Measurements from ENCODE around the gene RHBDL3. TPM values are rescaled to one million over a fixed set of nuclear protein-coding genes. Genes with fewer than 3 reads are reported as not detected.

RHBDL3 gene
- polyA plus RNA-seq, 1 donor from 2014 or later, result 0.25 TPM

DNA sequence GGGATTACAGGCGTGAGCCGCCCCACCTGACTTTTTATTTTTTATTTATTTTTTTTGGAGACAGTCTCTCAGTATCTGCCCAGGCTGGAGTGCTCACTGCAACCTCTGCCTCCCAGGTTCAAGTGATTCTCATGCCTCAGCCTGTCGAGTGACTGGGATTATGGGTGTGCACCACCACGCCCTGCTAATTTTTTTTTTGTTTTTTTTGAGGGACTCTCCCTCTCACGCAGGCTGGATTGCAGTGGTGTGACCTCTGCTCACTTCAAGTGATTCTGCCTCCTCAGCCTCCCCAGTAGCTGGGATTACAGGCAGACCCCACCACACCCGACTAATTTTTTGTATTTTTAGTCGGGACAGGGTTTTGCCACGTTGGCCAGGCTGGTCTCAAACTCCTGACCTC is 92.0 kb downstream of the RHBDL3 start:
- no peaks in the 10 kb centered on the region for H3F3A ChIP-seq (ENCODE audit: insufficient read depth, low read length, poor library complexity, severe bottlenecking)
- H3K36me3 ChIP-seq (ENCODE audit: insufficient read depth, low read length), result peaks cover 11% of the 10 kb centered on the region

DNA sequence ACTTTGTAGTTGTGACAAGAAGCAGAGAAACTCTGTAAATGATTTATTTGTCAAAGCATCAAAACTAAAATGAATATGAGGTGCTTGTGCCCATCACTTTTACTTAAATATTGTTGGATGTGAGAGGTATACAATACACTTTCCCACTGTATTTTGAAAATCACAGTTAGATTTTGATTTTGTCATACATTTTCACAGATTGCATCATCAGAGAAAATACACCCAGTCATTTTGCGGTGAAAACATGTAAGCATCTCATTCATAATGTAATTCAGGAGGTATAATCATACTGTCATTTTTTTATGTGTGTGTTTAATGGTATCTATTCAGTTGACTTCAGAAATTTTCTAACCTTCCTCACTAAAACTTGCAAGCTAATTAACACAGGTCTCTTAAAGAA is 95.6 kb downstream of the RHBDL3 start:
- peaks cover 3% of the 10 kb centered on the region for H4K20me1 ChIP-seq (ENCODE audit: insufficient read depth)
- H3K9me2 ChIP-seq (ENCODE audit: insufficient read depth, low read length), result no peaks in the 10 kb centered on the region
- peaks cover 11% of the 10 kb centered on the region for H3K36me3 ChIP-seq (ENCODE audit: insufficient read depth, low read length)

More for the DNA sequence above, 92.0 kb downstream of the RHBDL3 start:
- H3K27me3 ChIP-seq (ENCODE audit: insufficient read depth, low read depth, low read length), result no peaks in the 10 kb centered on the region
- no peak overlapping the region for H2AFZ ChIP-seq (ENCODE audit: low read depth, low read length)
- no peaks in the 10 kb centered on the region for H3K9me2 ChIP-seq (ENCODE audit: insufficient read depth, low read length)
- H3K79me2 ChIP-seq (replicated peaks; ENCODE audit: insufficient read depth, low read length), result peaks cover 59% of the 10 kb centered on the region
- no peak overlapping the region for H3K27ac ChIP-seq (ENCODE audit: low read length)
- H3K4me2 ChIP-seq (ENCODE audit: low read length), result no peak overlapping the region
- H3K9me3 ChIP-seq (ENCODE audit: low read length), result no peaks in the 10 kb centered on the region
- H3K9ac ChIP-seq (ENCODE audit: low read length), result no peak overlapping the region
- peaks cover 8% of the 10 kb centered on the region for H4K20me1 ChIP-seq (ENCODE audit: insufficient read depth)
- no peak overlapping the region for H3K4me3 ChIP-seq (ENCODE audit: low read length)
- TF ChIP-seq, protein P1, sequence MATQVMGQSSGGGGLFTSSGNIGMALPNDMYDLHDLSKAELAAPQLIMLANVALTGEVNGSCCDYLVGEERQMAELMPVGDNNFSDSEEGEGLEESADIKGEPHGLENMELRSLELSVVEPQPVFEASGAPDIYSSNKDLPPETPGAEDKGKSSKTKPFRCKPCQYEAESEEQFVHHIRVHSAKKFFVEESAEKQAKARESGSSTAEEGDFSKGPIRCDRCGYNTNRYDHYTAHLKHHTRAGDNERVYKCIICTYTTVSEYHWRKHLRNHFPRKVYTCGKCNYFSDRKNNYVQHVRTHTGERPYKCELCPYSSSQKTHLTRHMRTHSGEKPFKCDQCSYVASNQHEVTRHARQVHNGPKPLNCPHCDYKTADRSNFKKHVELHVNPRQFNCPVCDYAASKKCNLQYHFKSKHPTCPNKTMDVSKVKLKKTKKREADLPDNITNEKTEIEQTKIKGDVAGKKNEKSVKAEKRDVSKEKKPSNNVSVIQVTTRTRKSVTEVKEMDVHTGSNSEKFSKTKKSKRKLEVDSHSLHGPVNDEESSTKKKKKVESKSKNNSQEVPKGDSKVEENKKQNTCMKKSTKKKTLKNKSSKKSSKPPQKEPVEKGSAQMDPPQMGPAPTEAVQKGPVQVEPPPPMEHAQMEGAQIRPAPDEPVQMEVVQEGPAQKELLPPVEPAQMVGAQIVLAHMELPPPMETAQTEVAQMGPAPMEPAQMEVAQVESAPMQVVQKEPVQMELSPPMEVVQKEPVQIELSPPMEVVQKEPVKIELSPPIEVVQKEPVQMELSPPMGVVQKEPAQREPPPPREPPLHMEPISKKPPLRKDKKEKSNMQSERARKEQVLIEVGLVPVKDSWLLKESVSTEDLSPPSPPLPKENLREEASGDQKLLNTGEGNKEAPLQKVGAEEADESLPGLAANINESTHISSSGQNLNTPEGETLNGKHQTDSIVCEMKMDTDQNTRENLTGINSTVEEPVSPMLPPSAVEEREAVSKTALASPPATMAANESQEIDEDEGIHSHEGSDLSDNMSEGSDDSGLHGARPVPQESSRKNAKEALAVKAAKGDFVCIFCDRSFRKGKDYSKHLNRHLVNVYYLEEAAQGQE (IDR thresholded peaks at IDR 0.05; ENCODE audit: borderline replicate concordance), result no peak
- TF ChIP-seq TAF1 (IDR thresholded peaks at IDR 0.05; ENCODE audit: low read depth) (no peak), EZH2 (IDR thresholded peaks at IDR 0.05; ENCODE audit: borderline replicate concordance, insufficient read depth, low read length, poor library complexity, severe bottlenecking) (no peak), EP300 (conservative IDR thresholded peaks at IDR 0.05; ENCODE audit: poor library complexity, severe bottlenecking) (no peak)

More for the DNA sequence above, 95.6 kb downstream of the RHBDL3 start:
- no peaks in the 10 kb centered on the region for H3K27me3 ChIP-seq (ENCODE audit: insufficient read depth, low read depth, low read length)
- H3F3A ChIP-seq (ENCODE audit: insufficient read depth, low read length, poor library complexity, severe bottlenecking), result no peaks in the 10 kb centered on the region
- H3K79me2 ChIP-seq (replicated peaks; ENCODE audit: insufficient read depth, low read length), result peaks cover 24% of the 10 kb centered on the region
- no peak overlapping the region for H3K4me2 ChIP-seq (ENCODE audit: low read length)
- H3K27ac ChIP-seq (ENCODE audit: low read length), result no peak overlapping the region
- no peaks in the 10 kb centered on the region for H3K9me3 ChIP-seq (ENCODE audit: low read length)
- no peak overlapping the region for H2AFZ ChIP-seq (ENCODE audit: low read depth, low read length)
- no peak overlapping the region for H3K9ac ChIP-seq (ENCODE audit: low read length)
- H3K4me3 ChIP-seq (ENCODE audit: low read length), result no peak overlapping the region
- TF ChIP-seq SMC3 (conservative IDR thresholded peaks at IDR 0.05; ENCODE audit: poor library complexity) (no peak), MXI1 (conservative IDR thresholded peaks at IDR 0.05; ENCODE audit: poor library complexity, severe bottlenecking) (no peak), EP300 (conservative IDR thresholded peaks at IDR 0.05; ENCODE audit: poor library complexity, severe bottlenecking) (no peak), POLR2AphosphoS5 (IDR thresholded peaks at IDR 0.05) (no peak), EZH2 (IDR thresholded peaks at IDR 0.05; ENCODE audit: borderline replicate concordance, insufficient read depth, low read length, poor library complexity, severe bottlenecking) (no peak), TAF1 (IDR thresholded peaks at IDR 0.05; ENCODE audit: low read depth) (no peak), RAD21 (conservative IDR thresholded peaks at IDR 0.05) (no peak)
- TF ChIP-seq, protein P2, sequence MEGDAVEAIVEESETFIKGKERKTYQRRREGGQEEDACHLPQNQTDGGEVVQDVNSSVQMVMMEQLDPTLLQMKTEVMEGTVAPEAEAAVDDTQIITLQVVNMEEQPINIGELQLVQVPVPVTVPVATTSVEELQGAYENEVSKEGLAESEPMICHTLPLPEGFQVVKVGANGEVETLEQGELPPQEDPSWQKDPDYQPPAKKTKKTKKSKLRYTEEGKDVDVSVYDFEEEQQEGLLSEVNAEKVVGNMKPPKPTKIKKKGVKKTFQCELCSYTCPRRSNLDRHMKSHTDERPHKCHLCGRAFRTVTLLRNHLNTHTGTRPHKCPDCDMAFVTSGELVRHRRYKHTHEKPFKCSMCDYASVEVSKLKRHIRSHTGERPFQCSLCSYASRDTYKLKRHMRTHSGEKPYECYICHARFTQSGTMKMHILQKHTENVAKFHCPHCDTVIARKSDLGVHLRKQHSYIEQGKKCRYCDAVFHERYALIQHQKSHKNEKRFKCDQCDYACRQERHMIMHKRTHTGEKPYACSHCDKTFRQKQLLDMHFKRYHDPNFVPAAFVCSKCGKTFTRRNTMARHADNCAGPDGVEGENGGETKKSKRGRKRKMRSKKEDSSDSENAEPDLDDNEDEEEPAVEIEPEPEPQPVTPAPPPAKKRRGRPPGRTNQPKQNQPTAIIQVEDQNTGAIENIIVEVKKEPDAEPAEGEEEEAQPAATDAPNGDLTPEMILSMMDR (IDR thresholded peaks at IDR 0.05; ENCODE audit: poor library complexity, severe bottlenecking), result no peak
- TF ChIP-seq, protein P1 (IDR thresholded peaks at IDR 0.05; ENCODE audit: borderline replicate concordance), result no peak
